K562 (cell line): ENCODE results near the gene TRIM27. TPM values are rescaled to one million over a fixed set of nuclear protein-coding genes. Genes with fewer than 3 reads are reported as not detected.

Experiments
- ATF4 ChIP-seq: fragments of 450-650 bp; formaldehyde crosslinking; IDR thresholded peaks from 2 replicates; pipeline ENCODE4 v1.4.0; 2022; ENCODE audit warnings: mild to moderate bottlenecking, moderate library complexity
- BCOR ChIP-seq: fragments of 450-650 bp; IDR thresholded peaks from 2 replicates; pipeline ENCODE4 v1.6.1; 2016
- BRD9 ChIP-seq: fragments of 450-650 bp; IDR thresholded peaks from 2 replicates; pipeline ENCODE4 v1.6.1; 2018; ENCODE audit warnings: low read depth; ENCODE audit not compliant: partially characterized antibody
- ETS1 ChIP-seq: conservative IDR thresholded peaks from 2 replicates; pipeline ENCODE4 v1.6.1; 2011; ENCODE audit warnings: low read depth, mild to moderate bottlenecking, low read length; ENCODE audit not compliant: control insufficient read depth
- GABPA ChIP-seq: fragments of 200-800 bp; sonication (Bioruptor generic); conservative IDR thresholded peaks from 2 replicates; pipeline ENCODE4 v1.6.1; 2016; ENCODE audit warnings: low read depth, missing genetic modification characterization, missing compliant biosample characterization
- HMG20B ChIP-seq: fragments of 250-450 bp; sonication (Bioruptor Pico); IDR thresholded peaks from 2 replicates; pipeline ENCODE4 v1.5.0; 2021; ENCODE audit warnings: mild to moderate bottlenecking
- HNRNPL ChIP-seq: fragments of 200-400 bp; formaldehyde crosslinking; IDR thresholded peaks from 2 replicates; pipeline ENCODE4 v1.6.1; 2017; ENCODE audit warnings: low read depth, mild to moderate bottlenecking, low read length
- KAT2B ChIP-seq: IDR thresholded peaks from one replicate; pipeline ENCODE4 v1.6.1; 2012; ENCODE audit warnings: low read depth, mild to moderate bottlenecking, control low read depth, inconsistent platforms, low read length, moderate library complexity
- MCM3 ChIP-seq: fragments of 450-650 bp; IDR thresholded peaks from 2 replicates; pipeline ENCODE4 v1.6.1; 2016
- MITF ChIP-seq: IDR thresholded peaks from 2 replicates; pipeline ENCODE4 v1.6.1; 2014; ENCODE audit warnings: antibody characterized with exemption
- RAD21 ChIP-seq, 2 experiments: fragments of 250-450 bp in 1 of 2; fragments of 450-650 bp in 1 of 2; sonication (Bioruptor Pico) in 1 of 2; formaldehyde crosslinking in 1 of 2; IDR thresholded peaks in 1 of 2; conservative IDR thresholded peaks in 1 of 2; 2 replicates each; pipeline versions ENCODE4 v1.4.0 to v1.8.0; 2020 to 2022; ENCODE audit warnings: mild to moderate bottlenecking in 2 of 2, moderate library complexity in 1 of 2
- RBM34 ChIP-seq: fragments of 200-400 bp; formaldehyde crosslinking; IDR thresholded peaks from 2 replicates; pipeline ENCODE4 v1.6.1; 2018; ENCODE audit warnings: low read length, borderline replicate concordance; ENCODE audit not compliant: insufficient read depth
- SRSF1 ChIP-seq: fragments of 200-400 bp; formaldehyde crosslinking; IDR thresholded peaks from 2 replicates; pipeline ENCODE4 v1.6.1; 2017; ENCODE audit warnings: mild to moderate bottlenecking, low read depth, low read length, moderate library complexity
- TAF1 ChIP-seq: IDR thresholded peaks from 2 replicates; pipeline ENCODE4 v1.6.1; 2011; ENCODE audit warnings: mild to moderate bottlenecking, low read length, moderate library complexity; ENCODE audit not compliant: insufficient read depth, control insufficient read depth, severe bottlenecking; ENCODE audit errors: extremely low read depth
- TCF7L2 ChIP-seq: fragments of 150-350 bp; IDR thresholded peaks from 2 replicates; pipeline ENCODE4 v1.6.1; 2016; ENCODE audit warnings: low read depth, mild to moderate bottlenecking, low read length, moderate library complexity
- ZBTB26 ChIP-seq: fragments of 450-650 bp; formaldehyde crosslinking; IDR thresholded peaks from 2 replicates; pipeline ENCODE4 v1.4.0; 2022; ENCODE audit warnings: missing genetic modification characterization
- ZBTB34 ChIP-seq: fragments of 250-450 bp; sonication (Bioruptor Pico); IDR thresholded peaks from 2 replicates; pipeline ENCODE4 v1.8.0; 2021; ENCODE audit warnings: mild to moderate bottlenecking, moderate library complexity
- ZFX ChIP-seq: sonication (generic); formaldehyde crosslinking; IDR thresholded peaks from 2 replicates; pipeline ENCODE4 v1.8.0; 2022; ENCODE audit warnings: mild to moderate bottlenecking, missing genetic modification reagents, moderate library complexity
- ZNF134 ChIP-seq: fragments of 250-450 bp; sonication (Bioruptor Pico); conservative IDR thresholded peaks from 2 replicates; pipeline ENCODE4 v1.4.0; 2020
- ZNF408 ChIP-seq: fragments of 250-450 bp; sonication (Bioruptor Pico); IDR thresholded peaks from 2 replicates; pipeline ENCODE4 v1.4.0; 2020; ENCODE audit warnings: low read depth, mild to moderate bottlenecking, moderate library complexity
- ZNF766 ChIP-seq: fragments of 200-800 bp; sonication (Bioruptor generic); conservative IDR thresholded peaks from 2 replicates; pipeline ENCODE4 v1.6.1; 2016; ENCODE audit warnings: missing genetic modification characterization, missing compliant biosample characterization
- ZSCAN29 ChIP-seq: fragments of 450-650 bp; IDR thresholded peaks from 2 replicates; pipeline ENCODE4 v1.6.1; 2017
- polyA plus RNA-seq, 8 experiments: library from polyadenylated mRNA; depleted of rRNA in 4 of 8; stranded (reverse) in 5 of 8; unstranded in 3 of 8; fragments of >200 nt; fragmentation: Nextera tagmentation in 2 of 8; fragmentation: Illumina TruSeq in 1 of 8; extraction: Ambion mirVana in 2 of 8; extraction: Trizol in 1 of 8; gene quantifications; 2 replicates each; pipeline versions ENCODE4 v1.2.1 to v1.2.3, GENCODE V29; 2011 to 2014; ENCODE audit warnings: inconsistent platforms in 1 of 8, missing spikeins in 1 of 8
- total RNA-seq, 7 experiments: library from RNA; depleted of rRNA in 6 of 7; stranded (reverse); fragments of >200 nt in 6 of 7; fragmentation: Illumina TruSeq in 2 of 7; extraction: Trizol in 2 of 7; gene quantifications; 2 replicates each; pipeline versions ENCODE4 v1.2.1 to v1.2.3, GENCODE V29; 2011 to 2021; ENCODE audit warnings: low replicate concordance in 1 of 7

Gene TRIM27
- total and polyA plus RNA-seq, 9 of the 15 experiments (the other 6 are each of a cell fraction or from before 2014, with no cell fraction given): 37.7 to 235 (median 122) TPM

- TF ChIP-seq RBM34: no peak
- TF ChIP-seq MITF: no peak
- no peak for TF ChIP-seq ATF4 (CRISPR knock-in tag)
- TF ChIP-seq RAD21 (CRISPR knock-in tag; conservative IDR thresholded peaks at IDR 0.05 in 1 of 2, IDR thresholded peaks at IDR 0.05 in 1 of 2): no peak
- TF ChIP-seq ZSCAN29: peak; percentile 86
- TF ChIP-seq MCM3: no peak
- no peak for TF ChIP-seq GABPA (tag)
- 0 out of 2 replicates have a peak, but pooled peaks have one; percentile 75 for TF ChIP-seq ETS1
- TF ChIP-seq TAF1: no peak
- no peak for TF ChIP-seq HMG20B
- peak; percentile 95 for TF ChIP-seq BRD9
- TF ChIP-seq BCOR: peak; percentile 77; the same call in 1 of the 2 replicates
- no peak for TF ChIP-seq ZNF766
- no peak for TF ChIP-seq KAT2B
- no peak for TF ChIP-seq HNRNPL
- no peak for TF ChIP-seq ZNF408 (CRISPR knock-in tag)
- no peak for TF ChIP-seq ZBTB34 (CRISPR knock-in tag)
- TF ChIP-seq SRSF1: no peak
- TF ChIP-seq TCF7L2: no peak
- no peak for TF ChIP-seq ZBTB26 (CRISPR knock-in tag)
- TF ChIP-seq ZNF134 (CRISPR knock-in tag): no peak
- no peak; the same call in 1 of the 2 replicates for TF ChIP-seq ZFX (CRISPR knock-in tag)
Measured at GRCh38 chr6:28880894-28881780, 42.6 kb downstream of the TRIM27 start (continued).
